Fibroblast of lung (primary cell): ENCODE data around the gene CITED2. TPM values are rescaled to one million over a fixed set of nuclear protein-coding genes. Genes with fewer than 3 reads are reported as not detected.

Experiments used
- DNase-seq, 2 donors: peaks; one replicate each; pipeline versions ENCODE4 v3.0.0 to v3.0.0-alpha.2; 2010; ENCODE audit warnings: low read depth in 2 of 2
- H2AFZ ChIP-seq: 2 replicates; pipeline ENCODE4 v1.5.1; 2012; ENCODE audit warnings: low read length, control low read depth, inconsistent platforms
- H3K27ac ChIP-seq: 2 replicates; pipeline ENCODE4 v1.5.1; 2011; ENCODE audit warnings: low read length, control low read depth; ENCODE audit not compliant: insufficient read depth
- H3K27me3 ChIP-seq: 2 replicates; pipeline ENCODE4 v1.5.1; 2011; ENCODE audit warnings: mild to moderate bottlenecking, low read length; ENCODE audit not compliant: control insufficient read depth, insufficient read depth
- H3K36me3 ChIP-seq: 2 replicates; pipeline ENCODE4 v1.5.1; 2011; ENCODE audit warnings: low read length; ENCODE audit not compliant: control insufficient read depth, insufficient read depth
- H3K4me1 ChIP-seq: 2 replicates; pipeline ENCODE4 v1.5.1; 2011; ENCODE audit warnings: low read length; ENCODE audit not compliant: control insufficient read depth, insufficient read depth; ENCODE audit errors: extremely low read depth
- H3K4me2 ChIP-seq: 2 replicates; pipeline ENCODE4 v1.5.1; 2011; ENCODE audit warnings: low read length, control low read depth; ENCODE audit not compliant: insufficient read depth; ENCODE audit errors: extremely low read depth
- H3K4me3 ChIP-seq, 4 experiments: fragments of 200-600 bp in 1 of 4; sonication (generic) in 1 of 4; replicated peaks in 1 of 4; 2 replicates each; pipeline ENCODE4 v1.5.1; 2011 to 2016; ENCODE audit warnings: low read length in 4 of 4, low read depth in 3 of 4, mild to moderate bottlenecking in 3 of 4, control low read depth in 2 of 4, inconsistent platforms in 1 of 4, mixed read lengths in 1 of 4; ENCODE audit not compliant: insufficient read depth in 1 of 4; ENCODE audit errors: control extremely low read depth in 1 of 4
- H3K79me2 ChIP-seq: 2 replicates; pipeline ENCODE4 v1.5.1; 2012; ENCODE audit warnings: mild to moderate bottlenecking, low read length, inconsistent platforms; ENCODE audit not compliant: control insufficient read depth, insufficient read depth
- H3K9ac ChIP-seq: 2 replicates; pipeline ENCODE4 v1.5.1; 2011; ENCODE audit warnings: mild to moderate bottlenecking, low read length, control low read depth; ENCODE audit not compliant: insufficient read depth
- H3K9me3 ChIP-seq: 2 replicates; pipeline ENCODE4 v1.5.1; 2012; ENCODE audit warnings: low read depth, low read length; ENCODE audit not compliant: control insufficient read depth, insufficient read depth
- H4K20me1 ChIP-seq: 2 replicates; pipeline ENCODE4 v1.5.1; 2011; ENCODE audit warnings: low read length; ENCODE audit not compliant: control insufficient read depth, insufficient read depth; ENCODE audit errors: extremely low read depth
- EZH2 ChIP-seq: IDR thresholded peaks from 2 replicates; pipeline ENCODE4 v1.5.1; 2012; ENCODE audit warnings: low read length, control low read depth, mild to moderate bottlenecking; ENCODE audit errors: missing control alignments
- polyA plus RNA-seq, 2 donors: library from polyadenylated mRNA; depleted of rRNA in 1 of 2; stranded (reverse) in 1 of 2; unstranded in 1 of 2; fragments of >200 nt; gene quantifications; 2 replicates each; pipeline ENCODE4 v1.2.1, GENCODE V29; 2011 to 2012; ENCODE audit warnings: missing spikeins in 1 of 2
- total RNA-seq: library from RNA; depleted of rRNA; stranded (reverse); fragments of >200 nt; gene quantifications from 2 replicates; pipeline ENCODE4 v1.2.1, GENCODE V29; 2014
- TF ChIP-seq, protein P1 (sequence below), 2 donors: IDR thresholded peaks in 1 of 2; conservative IDR thresholded peaks in 1 of 2; 1 replicate in 1 of 2; 2 replicates in 1 of 2; pipeline ENCODE4 v1.5.1; 2011 to 2012; ENCODE audit warnings: low read length in 2 of 2, control low read depth in 1 of 2, inconsistent platforms in 1 of 2, low read depth in 1 of 2, mild to moderate bottlenecking in 1 of 2

The CITED2 gene
- total and polyA plus RNA-seq, 2 donors (not counting 1 experiment from before 2014, with no cell fraction given), result 139 to 370 TPM

DNA sequence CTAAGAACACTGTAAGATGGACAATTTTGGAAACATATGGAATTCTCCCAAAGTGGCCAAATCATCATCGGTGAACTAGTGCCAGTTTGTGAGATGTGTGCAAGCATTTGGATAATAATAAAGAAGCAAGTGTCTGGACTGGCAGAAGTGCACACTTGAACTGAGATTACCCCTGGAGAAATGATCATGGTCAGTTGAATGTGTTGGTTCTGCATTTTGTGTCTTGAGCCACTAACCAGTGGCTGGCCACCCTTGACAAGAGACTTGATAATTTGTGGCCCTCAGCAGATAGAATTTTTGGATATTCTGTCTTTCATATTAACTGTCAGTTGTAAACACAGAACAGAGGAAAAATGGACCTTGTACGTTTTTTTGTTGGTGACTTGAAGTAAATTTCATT lies 37.4 kb downstream of the CITED2 start:
- H3K27ac ChIP-seq, result no peak overlapping the region
- H3K36me3 ChIP-seq, result no peaks in the 10 kb centered on the region
- H3K79me2 ChIP-seq, result no peaks in the 10 kb centered on the region
- no peak overlapping the region for H2AFZ ChIP-seq
- no peaks in the 10 kb centered on the region for H3K27me3 ChIP-seq
- peaks cover 2% of the 10 kb centered on the region for H3K4me1 ChIP-seq
- no peaks in the 10 kb centered on the region for H4K20me1 ChIP-seq
- TF ChIP-seq, protein P1, sequence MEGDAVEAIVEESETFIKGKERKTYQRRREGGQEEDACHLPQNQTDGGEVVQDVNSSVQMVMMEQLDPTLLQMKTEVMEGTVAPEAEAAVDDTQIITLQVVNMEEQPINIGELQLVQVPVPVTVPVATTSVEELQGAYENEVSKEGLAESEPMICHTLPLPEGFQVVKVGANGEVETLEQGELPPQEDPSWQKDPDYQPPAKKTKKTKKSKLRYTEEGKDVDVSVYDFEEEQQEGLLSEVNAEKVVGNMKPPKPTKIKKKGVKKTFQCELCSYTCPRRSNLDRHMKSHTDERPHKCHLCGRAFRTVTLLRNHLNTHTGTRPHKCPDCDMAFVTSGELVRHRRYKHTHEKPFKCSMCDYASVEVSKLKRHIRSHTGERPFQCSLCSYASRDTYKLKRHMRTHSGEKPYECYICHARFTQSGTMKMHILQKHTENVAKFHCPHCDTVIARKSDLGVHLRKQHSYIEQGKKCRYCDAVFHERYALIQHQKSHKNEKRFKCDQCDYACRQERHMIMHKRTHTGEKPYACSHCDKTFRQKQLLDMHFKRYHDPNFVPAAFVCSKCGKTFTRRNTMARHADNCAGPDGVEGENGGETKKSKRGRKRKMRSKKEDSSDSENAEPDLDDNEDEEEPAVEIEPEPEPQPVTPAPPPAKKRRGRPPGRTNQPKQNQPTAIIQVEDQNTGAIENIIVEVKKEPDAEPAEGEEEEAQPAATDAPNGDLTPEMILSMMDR (conservative IDR thresholded peaks at IDR 0.05 in 1 of 2, IDR thresholded peaks at IDR 0.05 in 1 of 2; ENCODE audit: low read depth in 1 of 2, low read length in 2 of 2), result no peak
- TF ChIP-seq EZH2, result no peak
- no peaks in the 10 kb centered on the region for H3K9me3 ChIP-seq
- no peak for DNase-seq
- no peak overlapping the region for H3K9ac ChIP-seq
- H3K4me3 ChIP-seq, result no peak overlapping the region
- H3K4me2 ChIP-seq, result no peak overlapping the region

DNA sequence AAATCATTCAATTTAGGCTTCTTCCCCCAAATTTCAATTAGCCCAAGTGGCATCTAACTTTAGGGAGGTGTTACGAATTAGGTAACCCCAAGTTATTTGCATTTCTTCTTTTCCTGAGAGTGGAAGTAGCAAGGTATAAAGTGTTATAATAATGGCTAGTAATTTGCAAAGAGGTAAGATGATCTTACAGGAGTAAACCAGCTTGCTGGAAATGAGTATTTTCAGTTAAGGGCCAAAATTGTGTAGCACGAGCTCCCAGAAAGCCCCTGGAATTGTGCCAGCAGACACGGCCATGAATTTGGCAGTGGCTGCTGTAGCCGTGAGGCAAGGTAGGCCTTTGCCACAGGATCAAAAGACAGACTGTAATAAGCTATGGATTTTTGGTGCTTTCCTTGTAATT lies 38.0 kb downstream of the CITED2 start:
- H3K4me1 ChIP-seq, result peaks cover 2% of the 10 kb centered on the region
- DNase-seq, result peak; percentile 30 to 58
- no peak overlapping the region for H3K4me3 ChIP-seq
- H3K36me3 ChIP-seq, result no peaks in the 10 kb centered on the region
- no peak overlapping the region for H2AFZ ChIP-seq
- H3K27ac ChIP-seq, result no peak overlapping the region
- H4K20me1 ChIP-seq, result no peaks in the 10 kb centered on the region
- H3K9me3 ChIP-seq, result no peaks in the 10 kb centered on the region
- no peaks in the 10 kb centered on the region for H3K27me3 ChIP-seq
- no peak for TF ChIP-seq EZH2
- TF ChIP-seq, protein P1 (conservative IDR thresholded peaks at IDR 0.05 in 1 of 2, IDR thresholded peaks at IDR 0.05 in 1 of 2; ENCODE audit: low read depth in 1 of 2, low read length in 2 of 2), result no peak
- H3K79me2 ChIP-seq, result no peaks in the 10 kb centered on the region
- H3K9ac ChIP-seq, result no peak overlapping the region
- H3K4me2 ChIP-seq, result no peak overlapping the region

DNA sequence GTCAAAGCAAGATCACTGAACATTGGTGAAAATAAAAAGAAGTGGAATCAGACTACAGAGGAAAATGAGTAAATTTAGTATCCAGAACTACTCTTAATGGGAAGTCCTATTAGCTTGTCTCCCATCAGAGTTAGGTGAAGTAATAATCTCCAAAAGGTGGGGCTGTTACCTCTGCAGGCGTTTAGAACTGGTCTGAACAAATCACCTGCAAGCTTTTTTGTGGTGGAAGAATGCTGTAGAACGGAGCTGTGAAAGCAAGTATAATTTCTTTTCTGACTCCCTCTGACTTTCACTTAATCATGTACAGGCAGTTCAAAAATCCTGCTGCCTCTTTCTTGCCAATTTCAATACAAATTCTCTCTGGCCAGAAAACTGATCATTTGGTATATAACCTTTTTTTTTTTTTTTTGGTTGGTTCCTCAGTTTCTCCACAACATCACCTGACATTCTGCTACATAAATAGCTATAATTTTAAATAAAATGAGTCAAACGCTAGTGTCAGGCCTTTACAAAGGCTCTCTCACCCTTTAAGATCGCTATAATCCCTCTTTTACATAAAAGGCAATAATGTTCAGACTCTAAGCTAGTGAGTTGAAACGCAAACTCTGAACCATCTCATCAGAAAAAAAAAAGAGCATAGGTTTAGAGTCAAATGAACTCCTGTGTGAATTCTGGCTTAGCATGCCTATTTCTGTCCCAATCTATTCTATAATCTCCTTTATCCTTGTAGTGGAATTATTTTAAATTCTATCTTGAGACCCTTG lies 38.8 kb downstream of the CITED2 start:
- DNase-seq, result no peak
- no peak overlapping the region for H3K4me3 ChIP-seq
- H3K4me1 ChIP-seq, result peaks cover 2% of the 10 kb centered on the region
- H4K20me1 ChIP-seq, result no peaks in the 10 kb centered on the region
- H3K36me3 ChIP-seq, result no peaks in the 10 kb centered on the region
- no peak overlapping the region for H2AFZ ChIP-seq
- TF ChIP-seq, protein P1 (conservative IDR thresholded peaks at IDR 0.05 in 1 of 2, IDR thresholded peaks at IDR 0.05 in 1 of 2; ENCODE audit: low read depth in 1 of 2, low read length in 2 of 2), result no peak
- TF ChIP-seq EZH2, result no peak
- H3K79me2 ChIP-seq, result no peaks in the 10 kb centered on the region
- H3K4me2 ChIP-seq, result no peak overlapping the region
- H3K27me3 ChIP-seq, result no peaks in the 10 kb centered on the region
- no peaks in the 10 kb centered on the region for H3K9me3 ChIP-seq
- H3K27ac ChIP-seq, result peak overlapping the region; percentile 15
- H3K9ac ChIP-seq, result no peak overlapping the region
